Endothelial cell of umbilical vein (primary cell): Measurements from ENCODE around the gene DGKG. TPM values are rescaled to one million over a fixed set of nuclear protein-coding genes. Genes with fewer than 3 reads are reported as not detected.

Source experiments
- BruUV-seq: library from RNA; stranded (reverse); fragments of 400-500 nt; replicated peaks from 2 replicates; lab custom pipeline; 2021; lab: Mats Ljungman, UMichigan
- CTCF ChIA-PET: fragments of 300-600, 350-600 bp; sonication (Branson Sonifier 250); formaldehyde crosslinking; loops from one replicate; lab custom pipeline; 2021; ENCODE audit warnings: antibody characterized with exemption, inconsistent platforms; lab: Charles Lee
- POLR2A ChIA-PET: fragments of 300-600, 350-600 bp; sonication (Branson Sonifier 250); formaldehyde crosslinking; loops from one replicate; lab custom pipeline; 2021; ENCODE audit warnings: antibody characterized with exemption, inconsistent platforms; lab: Charles Lee
- DNase-seq: peaks from one replicate; pipeline ENCODE4 v3.0.0-alpha.2; 2011; ENCODE audit warnings: low read depth, low spot score
- FAIRE-seq: peaks from 2 replicates; lab custom pipeline; 2011; peaks lifted over from hg19 to GRCh38; lab: Jason Lieb, UNC
- H2AFZ ChIP-seq: 2 replicates; pipeline ENCODE4 v1.6.0; 2012; ENCODE audit warnings: low read depth, low read length, control low read depth, inconsistent platforms
- H3K27ac ChIP-seq: 2 replicates; pipeline ENCODE4 v1.5.1; 2011; ENCODE audit warnings: low read depth, mild to moderate bottlenecking, control low read depth, low read length, moderate library complexity; ENCODE audit not compliant: insufficient read depth
- H3K27me3 ChIP-seq, 2 experiments: 2 replicates each; pipeline versions ENCODE4 v1.6.0 to v1.6.1; 2011; ENCODE audit warnings: low read length in 2 of 2, mixed read lengths in 1 of 2; ENCODE audit not compliant: control insufficient read depth in 2 of 2, insufficient read depth in 2 of 2
- H3K36me3 ChIP-seq, 2 experiments: 2 replicates in 1 of 2; 3 replicates in 1 of 2; pipeline ENCODE4 v1.5.1; 2011; ENCODE audit warnings: low read length in 2 of 2, mild to moderate bottlenecking in 1 of 2, moderate library complexity in 1 of 2; ENCODE audit not compliant: control insufficient read depth in 2 of 2, insufficient read depth in 2 of 2; ENCODE audit errors: extremely low read depth in 1 of 2
- H3K4me1 ChIP-seq: 3 replicates; pipeline ENCODE4 v1.5.1; 2011; ENCODE audit warnings: mild to moderate bottlenecking, low read length; ENCODE audit not compliant: control insufficient read depth, insufficient read depth; ENCODE audit errors: extremely low read depth
- H3K4me2 ChIP-seq: 2 replicates; pipeline ENCODE4 v1.6.1; 2011; ENCODE audit warnings: low read length, control low read depth, mixed read lengths; ENCODE audit not compliant: insufficient read depth
- H3K4me3 ChIP-seq, 3 experiments: fragments of 200-600 bp in 1 of 3; sonication (generic), shearing (Covaris generic) in 1 of 3; replicated peaks in 1 of 3; 2 replicates each; pipeline ENCODE4 v1.5.1; 2011 to 2016; ENCODE audit warnings: control low read depth in 3 of 3, low read length in 3 of 3, mild to moderate bottlenecking in 2 of 3, inconsistent platforms in 1 of 3, low read depth in 1 of 3, moderate library complexity in 1 of 3; ENCODE audit not compliant: insufficient read depth in 1 of 3
- H3K79me2 ChIP-seq: 2 replicates; pipeline ENCODE4 v1.6.0; 2012; ENCODE audit warnings: low read length, inconsistent platforms; ENCODE audit not compliant: control insufficient read depth, insufficient read depth
- H3K9ac ChIP-seq: replicated peaks from 2 replicates; pipeline ENCODE3; 2011; ENCODE audit warnings: low read length, control low read depth; ENCODE audit not compliant: insufficient read depth; ENCODE audit errors: extremely low read depth
- H3K9me1 ChIP-seq: replicated peaks from 3 replicates; pipeline ENCODE4 v1.6.0; 2011; ENCODE audit warnings: mild to moderate bottlenecking, low read length; ENCODE audit not compliant: control insufficient read depth, insufficient read depth; ENCODE audit errors: extremely low read depth
- H3K9me3 ChIP-seq: replicated peaks from 2 replicates; pipeline ENCODE4 v1.5.1; 2012; ENCODE audit warnings: low read length, inconsistent platforms; ENCODE audit not compliant: control insufficient read depth, insufficient read depth
- H4K20me1 ChIP-seq: replicated peaks from 2 replicates; pipeline ENCODE3; 2011; ENCODE audit warnings: mild to moderate bottlenecking, low read length; ENCODE audit not compliant: control insufficient read depth, insufficient read depth; ENCODE audit errors: extremely low read depth
- CTCF ChIP-seq, 2 donors: IDR thresholded peaks; 1 replicate in 1 of 2; 2 replicates in 1 of 2; pipeline ENCODE4 v1.5.1; 2011; ENCODE audit warnings: low read length in 2 of 2, mild to moderate bottlenecking in 2 of 2, moderate library complexity in 2 of 2, control low read depth in 1 of 2, inconsistent platforms in 1 of 2, low read depth in 1 of 2; ENCODE audit not compliant: insufficient read depth in 1 of 2; ENCODE audit errors: extremely low read depth in 1 of 2
- EZH2 ChIP-seq: IDR thresholded peaks from 2 replicates; pipeline ENCODE4 v1.6.1; 2012; ENCODE audit warnings: borderline replicate concordance, low read depth, mild to moderate bottlenecking, moderate library complexity, low read length, inconsistent platforms; ENCODE audit not compliant: severe bottlenecking
- FOS ChIP-seq: IDR thresholded peaks from 2 replicates; pipeline ENCODE4 v1.6.1; 2011; ENCODE audit warnings: mild to moderate bottlenecking, low read length, moderate library complexity, borderline replicate concordance; ENCODE audit not compliant: insufficient read depth
- GATA2 ChIP-seq: IDR thresholded peaks from 2 replicates; pipeline ENCODE4 v1.7.0; 2011; ENCODE audit warnings: low read depth, mild to moderate bottlenecking, moderate library complexity, mixed read lengths, low read length; ENCODE audit not compliant: insufficient read length, insufficient read depth
- JUN ChIP-seq: IDR thresholded peaks from 2 replicates; pipeline ENCODE4 v1.6.1; 2011; ENCODE audit warnings: borderline replicate concordance, low read depth; ENCODE audit not compliant: insufficient read length, insufficient read depth
- MYC ChIP-seq: IDR thresholded peaks from one replicate; pipeline ENCODE4 v1.6.1; 2011; ENCODE audit warnings: mild to moderate bottlenecking, low read depth, low read length
- POLR2A ChIP-seq: IDR thresholded peaks from 2 replicates; pipeline ENCODE4 v1.6.1; 2012; ENCODE audit warnings: low read depth, mild to moderate bottlenecking, control low read depth, low read length
- POLR2AphosphoS5 ChIP-seq: IDR thresholded peaks from 2 replicates; pipeline ENCODE4 v1.6.1; 2012; ENCODE audit warnings: low read depth, mild to moderate bottlenecking, control low read depth, low read length, moderate library complexity; ENCODE audit not compliant: insufficient read depth
- dilution Hi-C: fragments of 300-500 bp; cut with MboI; formaldehyde crosslinking; loops from one replicate; pipeline ENCODE4 v1.15.0; 2019; ENCODE audit warnings: low sequenced_read_pairs; ENCODE audit not compliant: extremely low pct_ligation_motif_present
- intact Hi-C: fragments of 100-400 bp; cut with micrococcal nuclease; formaldehyde crosslinking; loops from one replicate; pipeline ENCODE4 v1.10.0; 2022
- polyA plus RNA-seq, 4 experiments: library from polyadenylated mRNA; depleted of rRNA in 3 of 4; stranded (reverse) in 3 of 4; unstranded in 1 of 4; fragments of >200 nt; gene quantifications; 2 replicates each; pipeline versions ENCODE4 v1.2.1 to v1.2.3, GENCODE V29; 2011 to 2012; ENCODE audit warnings: missing spikeins in 1 of 4
- total RNA-seq: library from RNA; stranded (reverse); gene quantifications from 2 replicates; pipeline ENCODE4 v1.2.3, GENCODE V29; 2021
- TF ChIP-seq, protein P1 (sequence below): IDR thresholded peaks from 2 replicates; pipeline ENCODE4 v1.6.1; 2011; ENCODE audit not compliant: insufficient read depth, insufficient read length

Gene DGKG
- total and polyA plus RNA-seq, 2 donors (not counting 3 experiments of a cell fraction or from before 2014, with no cell fraction given): not detected

GRCh38 chr3:186218421-186218820 is 143.6 kb downstream of the DGKG start:
- no peak for DNase-seq
- Histone ChIP-seq H3K27ac (no peak overlapping the region), H4K20me1 (no peaks in the 10 kb centered on the region), H3K27me3 (no peaks in the 10 kb centered on the region), H3K4me1 (no peaks in the 10 kb centered on the region), H3K9me1 (no peaks in the 10 kb centered on the region), H3K36me3 (no peaks in the 10 kb centered on the region), H2AFZ (no peak overlapping the region), H3K9me3 (no peaks in the 10 kb centered on the region), H3K79me2 (no peaks in the 10 kb centered on the region), H3K9ac (no peak overlapping the region), H3K4me2 (no peak overlapping the region), H3K4me3 (no peak overlapping the region)
- no TSS peak for BruUV-seq
- CTCF ChIA-PET: no interaction called here
- intact Hi-C loops: no loop called here
- TF ChIP-seq GATA2: no peak
- TF ChIP-seq MYC: no peak
- TF ChIP-seq FOS: no peak
- TF ChIP-seq POLR2A: no peak
- no peak for TF ChIP-seq POLR2AphosphoS5
- TF ChIP-seq, protein P1, sequence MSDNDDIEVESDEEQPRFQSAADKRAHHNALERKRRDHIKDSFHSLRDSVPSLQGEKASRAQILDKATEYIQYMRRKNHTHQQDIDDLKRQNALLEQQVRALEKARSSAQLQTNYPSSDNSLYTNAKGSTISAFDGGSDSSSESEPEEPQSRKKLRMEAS: no peak
- TF ChIP-seq JUN: no peak
- TF ChIP-seq EZH2: no peak
- TF ChIP-seq CTCF (IDR thresholded peaks at IDR 0.05; ENCODE audit: extremely low read depth in 1 of 2, insufficient read depth in 1 of 2, low read depth in 1 of 2, low read length in 2 of 2): no peak
- dilution Hi-C loops: no loop called here
- FAIRE-seq: no peak
- POLR2A ChIA-PET: interaction anchor here (0.6 kb wide), 1 partner anchor 19 kb away, joined by 3 read pairs; no protein-coding TSS in a partner anchor
